OCI-LY7 (cell line): ENCODE results near the gene DLG3.
"Not testable (repeated sequence)": the region's sequence is repeated elsewhere in the genome, so short reads cannot be mapped to it uniquely, and the experiment has no call there.

Experiments
- CTCF ChIP-seq: fragments of 200-600 bp; sonication (generic); conservative IDR thresholded peaks from 2 replicates; pipeline ENCODE4 v1.5.1; 2014; ENCODE audit warnings: mild to moderate bottlenecking, antibody characterized with exemption, low read length, moderate library complexity, mixed read lengths
- EZH2phosphoT487 ChIP-seq: fragments of 200-600 bp; sonication (generic); IDR thresholded peaks from 2 replicates; pipeline ENCODE4 v1.6.1; 2018; ENCODE audit warnings: low read depth, borderline replicate concordance, mild to moderate bottlenecking, mixed run types, antibody characterized with exemption, low read length, moderate library complexity, mixed read lengths

GRCh38 chrX:70515692-70516091 is 71.1 kb downstream of the DLG3 start:
- not testable (repeated sequence) for TF ChIP-seq EZH2phosphoT487, CTCF
